Measurements from ENCODE around the gene CHIT1. TPM values are rescaled to one million over a fixed set of nuclear protein-coding genes. Genes with fewer than 3 reads are reported as not detected.

The CHIT1 gene
- total and polyA plus RNA-seq, 2 of the 8 experiments (the other 6 are each of a cell fraction or from before 2014, with no cell fraction given), result not detected

DNA sequence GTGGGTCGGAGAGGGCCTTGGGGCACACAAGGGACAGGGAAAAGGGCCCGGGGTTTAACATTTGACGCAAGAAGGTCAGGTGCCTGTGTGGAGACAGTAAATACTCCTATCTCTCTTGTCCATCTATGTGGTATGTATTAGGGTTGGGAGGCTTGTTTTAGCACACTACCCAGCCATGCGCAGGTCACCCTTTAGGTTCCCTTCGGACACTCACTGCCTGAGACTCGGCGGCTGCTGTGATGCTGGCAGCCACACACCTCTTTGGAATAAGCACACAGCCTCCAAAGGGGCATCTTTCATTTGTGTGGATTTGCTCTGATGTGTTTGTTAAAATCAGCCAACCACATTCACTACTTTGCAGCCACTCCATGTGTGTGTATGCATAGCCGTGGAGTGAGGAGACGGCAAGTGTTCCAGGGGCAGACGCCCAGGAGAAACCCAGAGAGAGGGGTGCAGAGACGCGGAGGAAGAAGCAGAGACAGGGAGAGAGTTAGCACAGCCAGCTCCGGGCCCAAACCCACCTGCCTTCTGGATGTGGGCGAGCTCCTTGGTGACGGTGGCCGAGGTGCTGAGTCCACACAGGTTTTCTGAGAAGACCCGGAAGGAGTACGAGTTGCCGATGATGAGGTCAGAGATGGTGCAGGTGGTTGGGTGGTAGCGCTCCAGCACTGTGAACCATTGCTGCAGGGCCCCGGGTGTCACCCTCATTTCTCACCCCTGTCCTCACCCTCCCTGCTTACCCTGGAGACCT, 59.5 kb downstream of the CHIT1 start:
- 94% methylated on average over 21 of the region's 21 CpGs; no CpG with 5 or more reads in 1 of the 2 experiments for WGBS, 2 experiments (ENCODE audit: extremely low coverage in 1 of 2, insufficient coverage in 1 of 2, insufficient read length in 1 of 2, insufficient replicate concordance in 2 of 2, low coverage in 1 of 2, low lambda C conversion rate in 2 of 2, missing lambda C conversion rate in 1 of 2)
- no peak overlapping the region for H3K4me2 ChIP-seq (ENCODE audit: insufficient read depth in 1 of 2, low read depth in 2 of 2, low read length in 2 of 2)
- H3K14ac ChIP-seq (ENCODE audit: insufficient read length), result no peak overlapping the region
- no peaks in the 10 kb centered on the region for H3K23me2 ChIP-seq (ENCODE audit: low read depth, low read length)
- H4K8ac ChIP-seq (ENCODE audit: extremely low read depth, insufficient read depth, low read length), result no peak overlapping the region
- H3K4me1 ChIP-seq (replicated peaks in 1 of 4; ENCODE audit: control insufficient read depth in 3 of 4, insufficient read depth in 4 of 4, low read length in 3 of 4), result peaks cover 0 to 7% (median 0%) of the 10 kb centered on the region in 4 experiments; a peak in 3 of 7 replicates
- no peak overlapping the region for H2BK20ac ChIP-seq (ENCODE audit: low read length)
- no peak overlapping the region for H3K4me3 ChIP-seq (ENCODE audit: extremely low read depth in 1 of 4, insufficient read depth in 2 of 4, low read depth in 3 of 4, low read length in 4 of 4)
- H2BK12ac ChIP-seq (ENCODE audit: low read depth, low read length), result no peak overlapping the region
- no peak overlapping the region for H2AK5ac ChIP-seq (ENCODE audit: low read depth, low read length)
- H4K5ac ChIP-seq (ENCODE audit: insufficient read length, low read depth, low read length), result no peak overlapping the region
- H4K91ac ChIP-seq (replicated peaks; ENCODE audit: insufficient read length, low read length), result no peak overlapping the region
- H3K27me3 ChIP-seq (replicated peaks in 1 of 4; ENCODE audit: control insufficient read depth in 3 of 4, extremely low read depth in 1 of 4, insufficient read depth in 3 of 4, low read length in 3 of 4), result no peaks in the 10 kb centered on the region
- no peak overlapping the region for H3K23ac ChIP-seq (ENCODE audit: insufficient read length)
- H2AFZ ChIP-seq (ENCODE audit: low read length), result no peak overlapping the region
- no peak overlapping the region for H2BK120ac ChIP-seq (replicated peaks; ENCODE audit: low read depth, low read length)
- no peak overlapping the region; the same call in 1 of the 2 replicates for H2BK5ac ChIP-seq (ENCODE audit: low read depth, low read length)
- ChIA-PET POLR2A (ENCODE audit: partially characterized antibody) (no interaction called here), CTCF (ENCODE audit: partially characterized antibody) (interaction anchor here (0.7 to 16.8 kb wide), 14 partner anchors 11 to 131 kb away, joined by 3 to 511 read pairs (median 36); partner anchors contain the start of genes ADORA1, CHI3L1 and MYOG)
- DNase-seq (ENCODE audit: low read depth in 1 of 2, low spot score in 2 of 2) (no peak), FAIRE-seq (no peak)
- H3K18ac ChIP-seq (ENCODE audit: extremely low read depth, low read length), result no peak overlapping the region
- H2BK15ac ChIP-seq (ENCODE audit: low read length), result no peak overlapping the region
- H3K56ac ChIP-seq (replicated peaks; ENCODE audit: insufficient read length, low read depth, low read length), result no peak overlapping the region
- no peak overlapping the region for H3K27ac ChIP-seq (ENCODE audit: low read depth, low read length)
- no peak overlapping the region for H3K4ac ChIP-seq (replicated peaks; ENCODE audit: insufficient read length, low read depth, low read length)
- H3K9ac ChIP-seq (replicated peaks in 1 of 4; ENCODE audit: extremely low read depth in 1 of 4, low read depth in 3 of 4, low read length in 3 of 4), result no peak overlapping the region
- H3K79me1 ChIP-seq (ENCODE audit: low read depth, low read length), result no peaks in the 10 kb centered on the region
- H3K79me2 ChIP-seq (ENCODE audit: control insufficient read depth in 1 of 2, insufficient read depth in 2 of 2, low read length in 2 of 2), result no peaks in the 10 kb centered on the region
- H3K36me3 ChIP-seq (ENCODE audit: control insufficient read depth in 2 of 4, insufficient read depth in 4 of 4, low read length in 3 of 4), result no peaks in the 10 kb centered on the region
- H4K20me1 ChIP-seq (replicated peaks in 1 of 2; ENCODE audit: control insufficient read depth in 1 of 2, insufficient read depth in 2 of 2, low read length in 2 of 2), result no peaks in the 10 kb centered on the region
- H3K9me3 ChIP-seq (ENCODE audit: insufficient read depth in 2 of 2, low read depth in 1 of 2, low read length in 1 of 2), result no peaks in the 10 kb centered on the region
- TF ChIP-seq ATF3 (IDR thresholded peaks at IDR 0.05; ENCODE audit: insufficient read depth, low read depth, low read length) (no peak), POLR2A (IDR thresholded peaks at IDR 0.05; ENCODE audit: control extremely low read depth in 1 of 2, low read depth in 2 of 2, low read length in 2 of 2) (no peak), KDM1A (IDR thresholded peaks at IDR 0.05; ENCODE audit: borderline replicate concordance, low read length) (no peak), EP300 (IDR thresholded peaks at IDR 0.05; ENCODE audit: borderline replicate concordance in 1 of 2, low read depth in 2 of 2, low read length in 2 of 2) (no peak), CHD1 (IDR thresholded peaks at IDR 0.05; ENCODE audit: low read depth, low read length) (no peak), HDAC6 (IDR thresholded peaks at IDR 0.05; ENCODE audit: low read depth, low read length) (no peak), CTBP2 (IDR thresholded peaks at IDR 0.05; ENCODE audit: borderline replicate concordance, insufficient read depth, insufficient read length, low read length) (no peak), MAFK (IDR thresholded peaks at IDR 0.05; ENCODE audit: low read depth, low read length) (no peak), SAP30 (IDR thresholded peaks at IDR 0.05; ENCODE audit: insufficient read depth, insufficient replicate concordance, low read length) (no peak), CHD2 (IDR thresholded peaks at IDR 0.05; ENCODE audit: low read length) (no peak), KDM4A (IDR thresholded peaks at IDR 0.05; ENCODE audit: low read depth, low read length, severe bottlenecking) (no peak), SIN3A (conservative IDR thresholded peaks at IDR 0.05 in 1 of 2, IDR thresholded peaks at IDR 0.05 in 1 of 2; ENCODE audit: low read depth in 1 of 2, low read length in 2 of 2) (no peak)

Data from H1 (cell line).